Left renal pelvis (tissue), 4 donors: ENCODE results near the gene LTBP4. TPM values are rescaled to one million over a fixed set of nuclear protein-coding genes. Genes with fewer than 3 reads are reported as not detected.

Source experiments
- DNase-seq, 4 donors: peaks; one replicate each; pipeline ENCODE4 v3.0.0-alpha.2; 2013; ENCODE audit warnings: low read depth in 4 of 4, low spot score in 3 of 4
- polyA plus RNA-seq, 4 donors: library from polyadenylated mRNA; unstranded; fragments of 120-200 nt; gene quantifications; one replicate each; pipeline ENCODE4 v1.2.1, GENCODE V29; 2013; ENCODE audit not compliant: insufficient read length in 4 of 4

Gene LTBP4
- polyA plus RNA-seq, 4 donors, result 193 to 531 (median 257) TPM

GRCh38 chr19:40609561-40610395, 8.6 kb downstream of the LTBP4 start:
- no peak for DNase-seq

- no peak for DNase-seq
Measured at GRCh38 chr19:40610396-40611064, 9.4 kb downstream of the LTBP4 start.

GRCh38 chr19:40611096-40611495, 9.9 kb downstream of the LTBP4 start:
- no peak for DNase-seq

- no peak for DNase-seq
Measured at GRCh38 chr19:40611900-40612698, 10.9 kb downstream of the LTBP4 start.

GRCh38 chr19:40612831-40613689, 11.9 kb downstream of the LTBP4 start:
- no peak for DNase-seq

GRCh38 chr19:40613690-40614621, 12.8 kb downstream of the LTBP4 start:
- no peak for DNase-seq

GRCh38 chr19:40614622-40615411, 13.6 kb downstream of the LTBP4 start:
- DNase-seq, result no peak

GRCh38 chr19:40616178-40616577, 15.0 kb downstream of the LTBP4 start:
- DNase-seq, result no peak

GRCh38 chr19:40616941-40617340, 15.8 kb downstream of the LTBP4 start:
- DNase-seq, result no peak

GRCh38 chr19:40617961-40618360, 16.8 kb downstream of the LTBP4 start:
- no peak for DNase-seq

GRCh38 chr19:40619333-40620160, 18.4 kb downstream of the LTBP4 start:
- DNase-seq, result no peak

GRCh38 chr19:40620161-40620485, 19.0 kb downstream of the LTBP4 start:
- no peak for DNase-seq

- DNase-seq, result no peak
Measured at GRCh38 chr19:40621283-40621682, 20.1 kb downstream of the LTBP4 start.

- no peak for DNase-seq
Measured at GRCh38 chr19:40621966-40622772, 21.0 kb downstream of the LTBP4 start.

GRCh38 chr19:40622773-40623075, 21.6 kb downstream of the LTBP4 start:
- DNase-seq, result no peak

GRCh38 chr19:40623403-40624251, 22.5 kb downstream of the LTBP4 start:
- no peak for DNase-seq
